GM21381 (cell line): Measurements from ENCODE around the gene STIMATE.

ENCODE experiments used
- ATAC-seq: cut with Tn5 transposase; IDR thresholded peaks from one replicate; pipeline ENCODE4 v1.9.1; 2021; ENCODE audit warnings: mild to moderate bottlenecking, moderate library complexity; ENCODE audit not compliant: unreplicated experiment

Gene STIMATE

DNA sequence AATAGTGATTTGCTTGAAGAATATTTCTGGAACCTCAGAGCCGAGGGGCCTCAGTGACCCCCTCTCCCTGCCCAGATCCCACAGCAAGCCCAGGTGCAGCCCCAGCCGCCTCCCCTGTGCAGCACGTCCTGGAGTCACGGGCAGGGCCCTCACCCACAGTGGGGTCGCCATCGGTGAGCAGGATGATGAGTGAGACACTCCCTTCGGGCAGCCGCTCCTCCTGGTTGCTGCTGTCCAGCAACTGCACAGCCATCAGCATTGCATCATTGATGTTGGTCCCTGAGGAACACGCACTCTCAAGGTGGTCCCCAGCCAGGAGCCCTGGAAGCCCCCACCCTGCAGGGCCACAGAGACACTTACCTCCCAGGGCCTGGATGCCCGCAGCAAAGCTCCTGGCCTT lies 73.3 kb downstream of the STIMATE start:
- no peak for ATAC-seq

DNA sequence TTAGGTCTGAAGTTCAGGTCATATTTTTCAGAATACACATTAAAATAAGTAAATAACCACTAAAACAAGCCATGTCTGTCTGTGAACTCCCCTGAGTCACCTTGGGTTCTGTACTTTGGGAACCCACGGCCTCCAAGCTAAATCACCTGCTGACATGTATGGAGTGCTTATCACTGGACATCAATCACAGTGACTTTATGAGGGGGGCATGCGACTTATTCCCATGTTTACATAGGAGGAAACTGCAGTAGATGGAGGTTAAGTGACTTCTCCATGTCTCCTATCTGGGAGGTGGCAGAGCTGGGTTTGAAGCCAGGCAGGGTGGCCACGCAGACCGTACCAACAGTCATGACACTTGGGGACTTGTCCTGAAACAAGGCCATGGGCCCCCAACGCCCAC lies 75.0 kb downstream of the STIMATE start:
- no peak for ATAC-seq

DNA sequence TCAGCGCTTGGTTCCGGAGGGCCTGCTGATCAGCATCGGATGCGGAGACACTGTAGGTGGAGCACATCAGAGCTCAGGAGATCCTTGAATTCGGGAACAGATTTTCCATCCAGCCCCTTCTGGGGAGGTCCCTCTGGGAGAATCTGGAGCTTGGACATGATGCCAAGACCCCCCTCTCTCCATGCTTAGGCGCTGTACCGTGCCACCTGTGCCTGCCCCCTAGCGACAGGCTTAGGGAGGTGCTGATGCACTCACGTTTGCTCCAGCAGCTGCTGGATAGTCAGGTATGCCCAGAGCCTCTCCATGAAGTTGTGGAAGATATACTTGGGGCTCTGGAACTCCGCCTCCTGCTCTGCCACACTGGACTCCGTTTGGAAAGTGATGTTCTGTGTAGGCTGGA lies 76.6 kb downstream of the STIMATE start:
- no peak for ATAC-seq

DNA sequence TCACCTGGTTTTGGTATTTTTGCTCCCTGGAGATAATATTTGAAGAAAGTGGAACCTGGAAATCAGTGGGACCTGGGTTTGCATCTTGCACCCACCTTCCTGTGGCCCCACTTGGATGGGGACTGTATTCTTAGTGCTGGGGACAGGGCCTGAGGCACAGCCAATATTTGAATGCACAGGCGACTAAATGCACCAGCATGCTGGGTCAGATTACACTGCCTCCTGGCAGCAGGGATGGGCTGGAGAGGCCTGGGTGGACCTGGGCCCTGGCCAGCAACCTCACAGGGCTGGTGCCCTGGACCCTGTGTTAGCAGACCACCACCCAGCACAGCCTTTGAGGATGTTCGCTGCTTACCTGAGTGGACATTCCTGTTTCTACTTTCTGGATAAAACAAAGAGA lies 77.4 kb downstream of the STIMATE start:
- no peak for ATAC-seq

DNA sequence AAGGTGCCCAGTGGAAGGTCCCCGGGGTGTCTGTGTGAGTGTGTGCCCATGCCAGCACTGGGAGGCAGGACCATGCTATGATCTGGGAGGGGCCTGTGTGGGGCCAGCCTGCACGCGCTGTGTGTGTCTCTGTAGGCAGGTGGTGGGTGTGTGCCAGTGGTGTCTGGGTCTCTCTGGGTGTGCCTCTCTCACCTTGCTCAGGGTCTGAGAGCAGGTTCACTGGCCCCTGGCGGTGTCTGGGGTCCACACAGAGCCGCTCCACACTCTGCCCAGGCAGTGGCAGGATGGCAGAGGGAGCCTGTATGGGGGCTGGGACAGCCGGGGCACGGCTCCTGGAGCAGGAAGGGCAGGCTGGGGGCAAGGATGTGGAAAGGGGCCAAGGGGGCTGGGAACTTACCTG lies 79.5 kb downstream of the STIMATE start:
- no peak for ATAC-seq

DNA sequence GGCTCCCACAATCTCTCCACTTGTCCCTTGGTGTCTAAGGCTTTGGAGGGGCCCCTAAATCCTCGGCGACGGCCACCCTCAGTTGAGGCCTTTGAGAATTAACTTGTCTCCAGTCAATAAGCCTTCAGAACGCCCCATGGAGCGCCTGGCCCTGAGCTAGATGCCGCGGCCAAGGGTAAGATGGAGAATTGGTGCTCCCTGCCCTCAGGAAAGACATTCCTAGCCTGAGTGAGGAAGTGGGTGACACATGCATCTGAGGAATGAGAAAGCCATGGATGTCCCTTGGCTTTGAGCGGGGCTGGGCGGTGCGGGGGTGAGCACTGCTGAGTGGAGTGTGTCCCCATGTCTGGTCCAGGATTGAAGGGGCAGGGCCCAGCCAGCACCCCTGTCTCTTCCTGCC lies 80.1 kb downstream of the STIMATE start:
- no peak for ATAC-seq

DNA sequence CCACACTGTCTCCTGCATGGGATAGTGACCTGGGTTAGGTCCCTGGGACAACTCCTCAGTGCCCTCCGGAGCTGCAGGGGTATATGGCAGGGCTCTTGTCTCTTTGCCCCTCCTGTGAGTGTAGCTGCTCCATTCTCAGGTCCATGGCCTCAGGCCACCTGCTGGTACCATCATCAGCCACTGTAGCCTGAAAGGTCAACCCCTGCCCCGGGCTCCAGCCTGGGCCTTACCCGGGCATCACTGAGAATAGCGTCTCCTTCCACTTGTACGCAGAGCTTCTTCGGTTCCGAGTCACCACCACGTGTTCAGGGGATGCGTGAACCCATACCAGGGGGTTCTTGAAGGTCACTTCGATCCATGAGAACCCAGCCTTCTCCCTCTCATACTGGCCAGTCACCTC lies 80.7 kb downstream of the STIMATE start:
- ATAC-seq = no peak

DNA sequence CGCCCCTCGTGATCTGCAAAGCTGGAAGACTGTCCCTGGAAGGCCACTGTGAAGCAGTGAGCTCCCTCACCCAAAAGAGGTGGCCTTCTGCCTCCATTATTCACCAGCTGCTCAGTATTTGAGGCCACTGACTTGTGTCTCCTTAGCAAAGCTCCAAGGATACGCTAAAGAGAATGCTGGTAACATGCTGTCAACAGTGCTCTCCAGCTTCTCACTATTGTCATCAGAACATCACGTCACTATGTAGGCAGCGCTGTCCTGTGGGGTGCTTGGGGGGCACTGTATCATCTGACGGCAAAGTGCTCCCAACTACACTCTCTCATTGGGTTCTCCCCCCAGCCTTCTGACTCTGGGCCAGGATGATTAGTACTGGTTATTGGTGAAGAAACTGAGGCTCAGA lies 81.1 kb downstream of the STIMATE start:
- no peak for ATAC-seq

DNA sequence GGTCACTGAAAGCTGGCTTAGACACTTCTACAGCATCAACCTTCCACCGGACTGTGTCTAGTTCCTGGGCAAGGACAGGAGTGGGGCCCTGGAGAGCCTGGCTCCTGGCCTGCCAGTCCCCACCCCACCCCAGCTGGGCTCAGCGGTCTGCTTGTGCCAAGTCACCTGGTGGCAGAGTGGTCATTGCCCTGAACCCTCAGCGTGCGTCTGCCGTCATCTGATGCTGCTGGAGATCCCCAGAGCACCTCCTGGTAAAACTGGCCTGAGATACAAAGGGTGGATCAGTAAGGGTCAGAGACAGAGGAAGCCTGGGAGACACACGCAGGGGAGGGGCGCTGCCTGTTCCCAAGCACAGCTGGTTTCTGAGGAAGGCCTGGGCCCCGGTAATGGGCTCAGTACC lies 83.5 kb downstream of the STIMATE start:
- no peak for ATAC-seq

DNA sequence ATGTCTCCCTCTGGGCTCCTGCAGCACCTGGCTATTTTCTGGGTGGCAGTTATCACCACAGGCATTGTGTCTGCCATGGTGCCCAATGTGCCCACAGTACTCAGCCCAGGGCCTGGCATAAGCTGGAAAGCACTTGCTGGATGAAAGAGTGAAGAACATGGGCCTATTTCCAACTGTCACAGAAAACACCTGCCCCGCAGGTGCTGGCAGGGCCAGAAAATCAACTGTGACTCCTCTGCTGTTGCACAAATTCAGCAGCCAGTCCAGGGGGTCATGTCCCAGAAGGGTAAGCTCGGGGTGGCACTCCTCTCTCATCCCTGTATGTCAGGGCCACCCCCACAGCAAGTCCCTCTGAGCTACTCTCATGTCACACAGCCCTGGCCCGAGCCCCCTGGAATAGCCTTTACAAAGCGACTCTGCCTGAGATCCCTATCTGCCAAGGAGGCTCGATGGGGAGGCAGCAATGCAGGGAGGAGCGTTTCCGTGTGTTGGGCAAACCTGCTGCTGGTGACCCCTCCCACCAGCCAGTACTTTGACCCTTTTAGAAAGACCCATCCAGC lies 85.8 kb downstream of the STIMATE start:
- no peak for ATAC-seq

DNA sequence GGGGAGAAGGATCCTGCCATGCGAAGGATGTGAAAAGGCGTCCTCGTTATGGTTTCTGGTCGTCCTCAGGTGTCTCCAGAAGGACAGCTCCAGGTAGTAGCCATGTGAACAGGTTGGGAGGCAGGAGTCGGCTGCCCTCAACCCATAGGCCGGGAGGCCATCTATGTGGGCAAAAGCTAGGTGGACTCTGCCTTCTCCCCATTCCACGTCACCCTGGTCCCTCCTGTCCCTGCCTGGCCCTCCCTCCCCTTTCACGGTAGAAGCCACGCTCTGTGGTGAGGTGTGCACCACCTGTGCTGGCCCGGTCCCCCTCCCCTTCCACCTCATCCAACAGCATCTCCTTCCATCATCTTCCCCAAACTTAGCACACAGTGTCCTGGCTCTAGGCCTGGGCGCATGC lies 86.4 kb downstream of the STIMATE start:
- ATAC-seq = no peak

DNA sequence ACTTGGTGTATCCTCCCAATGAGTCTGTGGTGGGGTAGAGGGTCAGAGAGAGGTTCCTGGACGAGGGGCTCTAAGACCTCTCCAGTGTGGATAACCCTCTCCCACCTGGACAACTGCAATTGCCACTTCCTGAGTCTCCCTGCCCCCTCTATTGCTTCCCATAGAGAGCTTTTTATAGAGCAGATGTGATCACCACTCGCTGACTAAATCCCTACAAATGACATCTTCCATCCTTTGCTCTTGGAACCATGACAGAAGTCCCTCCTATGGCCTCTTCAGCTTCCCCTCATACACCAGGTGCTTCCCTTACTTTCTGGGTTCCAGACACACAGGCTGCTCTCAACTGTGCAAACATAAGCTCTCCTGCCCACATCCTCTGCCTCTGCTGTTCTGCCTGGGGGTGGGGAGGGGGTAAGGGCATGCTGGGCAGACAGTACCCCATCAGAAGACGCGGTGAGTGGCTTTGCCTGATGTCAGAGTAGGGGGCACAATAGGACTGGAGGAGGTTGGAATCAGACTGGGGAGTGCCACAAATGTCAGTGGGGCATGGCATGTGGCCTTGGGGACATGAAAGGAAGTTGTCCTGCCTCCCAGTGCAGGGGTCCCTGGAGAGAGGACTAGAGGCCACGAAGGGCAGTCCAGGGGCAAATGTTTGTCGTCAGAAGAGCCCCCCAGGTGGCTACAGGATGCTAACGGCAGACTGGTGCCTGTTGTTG lies 87.5 kb downstream of the STIMATE start:
- no peak for ATAC-seq

DNA sequence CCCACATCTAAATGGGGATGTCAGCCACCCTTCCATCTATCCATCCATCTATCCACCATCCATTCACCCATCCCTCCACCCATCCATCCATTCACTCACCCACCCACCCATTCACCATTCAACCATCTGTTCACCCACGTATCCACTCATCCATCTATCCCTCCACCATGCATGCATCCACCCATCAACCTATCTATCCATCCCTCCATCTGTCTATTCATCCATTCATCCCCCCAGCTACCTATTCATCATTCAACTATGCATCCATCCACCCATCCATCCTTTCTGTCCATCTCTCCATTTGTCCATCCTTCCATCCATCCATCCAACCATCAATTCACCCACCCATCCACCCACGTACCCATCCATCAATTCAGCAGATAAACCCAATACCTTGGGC lies 88.2 kb downstream of the STIMATE start:
- ATAC-seq = no peak

DNA sequence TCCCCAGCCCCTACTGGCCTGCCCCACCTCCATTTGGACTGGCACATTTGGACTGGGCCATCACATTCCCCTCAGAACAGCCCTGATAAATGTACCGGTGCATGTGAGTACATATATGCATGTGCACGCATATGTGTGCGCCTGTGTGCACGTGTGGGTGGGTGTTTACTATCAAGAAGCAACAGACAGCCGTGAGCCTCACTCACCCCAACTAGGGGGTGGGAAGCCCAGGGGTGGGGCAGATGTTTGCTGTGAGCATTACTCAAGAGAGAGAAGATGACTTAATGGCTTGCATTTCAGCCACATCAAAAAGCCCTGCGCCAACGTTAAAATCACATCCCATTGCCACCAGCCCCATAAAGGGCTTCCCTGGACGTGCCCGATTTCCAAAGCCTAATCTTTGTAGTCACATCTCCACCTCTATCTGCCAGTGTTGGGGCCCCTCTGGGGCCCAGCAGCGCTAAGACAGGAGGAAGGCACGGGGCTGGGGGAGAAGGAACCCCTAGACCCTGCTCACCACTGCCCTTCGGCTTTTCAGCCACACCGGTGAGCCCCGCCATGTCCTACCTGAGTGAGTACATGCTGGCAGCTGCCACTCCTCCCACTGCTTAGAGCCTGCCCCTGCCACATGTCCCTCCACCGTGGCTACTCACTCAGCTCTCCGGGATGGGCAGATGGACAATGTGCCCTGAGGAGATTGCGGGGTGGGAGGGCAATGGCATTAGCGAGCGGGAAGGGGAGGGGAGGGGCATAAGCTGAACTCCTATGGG lies 91.9 kb downstream of the STIMATE start:
- ATAC-seq = no peak

DNA sequence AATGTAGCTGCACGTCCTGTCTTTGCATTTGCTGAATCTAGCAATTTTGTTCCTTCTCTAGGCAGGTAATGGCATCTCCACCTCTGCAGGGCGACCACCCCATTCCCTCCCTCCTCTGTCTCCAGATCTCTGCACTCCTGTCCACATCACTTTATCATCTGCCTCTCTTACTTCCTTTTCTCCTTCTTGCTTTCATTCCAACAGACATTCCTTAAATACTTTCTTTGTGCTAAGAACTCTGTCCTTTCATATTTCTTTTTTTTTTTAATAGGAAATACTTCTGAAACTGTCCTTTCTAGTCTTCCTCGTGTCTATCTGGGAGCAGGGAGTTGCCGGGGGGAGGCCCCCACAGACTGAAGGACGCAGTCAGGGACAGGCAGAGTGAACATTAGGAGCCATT lies 95.5 kb downstream of the STIMATE start:
- no peak for ATAC-seq

DNA sequence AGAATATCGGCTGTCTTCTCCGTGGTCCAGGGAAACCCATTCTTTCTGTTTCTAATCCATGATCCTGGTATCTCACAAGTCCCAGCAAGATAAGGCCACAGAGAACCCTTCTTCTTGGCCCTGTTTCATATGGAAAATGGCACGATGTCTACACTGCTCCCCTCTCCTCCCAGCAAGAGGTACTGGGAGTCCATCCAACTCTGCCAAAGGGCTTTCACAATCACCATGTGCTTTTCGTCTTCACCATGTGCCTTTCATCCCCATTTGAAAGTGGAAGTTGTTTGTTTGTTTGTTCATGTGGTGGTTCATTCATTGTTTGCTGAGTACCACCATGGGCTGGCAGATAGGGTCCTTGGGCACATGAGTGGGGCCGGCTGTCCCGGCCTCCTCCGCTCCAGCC lies 97.3 kb downstream of the STIMATE start:
- ATAC-seq = no peak

DNA sequence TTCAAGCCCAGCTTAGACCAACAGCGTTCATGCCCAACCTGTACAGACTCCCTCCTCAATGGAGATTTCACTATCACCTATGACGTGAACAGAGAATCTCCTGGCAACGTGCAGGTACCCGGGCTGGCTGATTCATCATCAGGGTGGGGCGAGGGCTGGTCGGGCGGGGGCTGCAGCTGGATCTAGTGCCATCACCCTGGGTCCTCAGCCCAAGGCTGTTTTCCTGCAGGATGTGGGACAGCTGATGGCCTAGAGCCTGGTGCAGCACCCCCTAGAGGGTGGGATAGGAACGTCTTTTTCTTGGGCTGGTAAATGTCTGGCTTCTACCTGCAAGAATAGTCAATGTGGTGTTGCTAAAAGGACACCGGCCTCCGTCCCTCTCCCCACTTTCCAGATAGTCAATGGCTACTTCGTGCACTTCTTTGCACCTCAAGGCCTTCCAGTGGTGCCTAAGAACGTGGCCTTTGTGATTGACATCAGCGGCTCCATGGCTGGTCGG lies 98.3 kb downstream of the STIMATE start:
- ATAC-seq = no peak

DNA sequence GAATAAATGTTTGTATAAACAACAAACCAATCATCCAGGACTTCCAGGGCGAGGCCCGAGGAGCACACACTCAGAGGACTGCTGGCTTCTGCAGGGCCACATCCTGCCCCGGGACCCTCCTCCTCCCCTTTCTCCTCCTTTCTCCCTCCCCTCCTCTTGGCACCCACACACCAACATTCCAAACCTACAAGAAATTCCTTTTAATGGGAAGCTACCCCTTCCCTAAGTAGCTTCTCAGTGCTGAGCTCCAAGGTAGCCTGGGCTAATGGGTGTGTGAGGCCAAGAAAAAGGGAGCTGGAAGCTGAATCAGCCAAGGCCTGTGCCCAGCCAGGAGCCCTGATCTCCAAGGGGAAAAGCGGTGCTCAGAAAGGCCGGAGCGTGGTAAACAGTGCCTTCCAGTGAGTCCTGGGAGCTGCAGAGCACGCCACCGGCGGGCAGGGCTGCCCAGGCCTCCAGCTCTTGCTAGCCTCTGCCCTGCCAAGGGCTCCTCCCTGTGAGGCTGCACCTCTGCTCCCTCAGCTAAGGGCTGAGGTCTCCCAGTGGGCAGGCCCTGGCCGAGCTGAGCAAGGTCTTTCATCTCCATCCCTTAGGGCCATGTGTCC lies 98.9 kb downstream of the STIMATE start:
- ATAC-seq = no peak

DNA sequence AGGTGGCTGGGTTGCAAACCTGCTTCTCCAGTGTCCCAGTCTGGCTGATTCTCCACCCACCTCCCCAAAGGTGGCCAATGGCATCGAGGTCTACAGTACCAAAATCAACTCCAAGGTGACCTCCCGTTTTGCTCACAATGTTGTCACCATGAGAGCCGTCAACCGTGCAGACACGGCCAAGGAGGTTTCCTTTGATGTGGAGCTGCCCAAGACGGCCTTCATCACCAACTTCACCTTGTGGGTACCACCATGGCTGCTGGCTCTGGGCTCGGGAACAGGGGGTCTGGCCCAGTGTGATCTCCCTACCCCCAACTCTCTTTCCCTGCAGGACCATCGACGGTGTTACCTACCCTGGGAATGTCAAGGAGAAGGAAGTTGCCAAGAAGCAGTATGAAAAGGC lies 100.9 kb downstream of the STIMATE start:
- ATAC-seq = no peak

DNA sequence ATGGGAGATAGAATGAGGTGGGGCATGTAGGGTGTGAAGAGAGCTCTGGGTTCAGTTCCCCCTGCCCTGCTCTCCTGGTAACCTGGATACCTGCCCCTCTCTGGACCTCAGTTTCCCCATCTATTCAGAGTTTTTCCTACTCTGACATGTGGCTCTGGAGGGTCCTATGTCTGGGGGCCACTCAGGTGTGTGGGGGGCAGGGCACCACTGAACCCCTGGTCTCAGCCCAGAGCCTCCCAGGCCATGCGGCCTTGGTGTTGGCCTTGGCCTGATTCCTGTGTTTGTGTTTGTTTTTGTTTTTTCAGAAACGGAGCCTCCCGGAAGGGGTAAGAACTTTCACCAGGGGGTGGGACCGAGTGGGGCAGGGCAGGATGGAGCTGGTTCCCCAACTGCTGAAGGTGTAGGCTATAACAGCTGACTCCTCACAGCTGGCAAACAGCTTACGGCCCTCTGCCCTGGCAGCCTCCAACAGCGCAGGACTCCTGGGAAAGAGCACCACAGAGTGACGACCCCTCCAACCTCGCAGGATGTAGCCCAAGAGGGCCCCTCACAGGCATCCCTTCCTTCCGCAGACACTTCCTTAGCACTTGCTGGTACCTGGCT lies 101.9 kb downstream of the STIMATE start:
- ATAC-seq = no peak

DNA sequence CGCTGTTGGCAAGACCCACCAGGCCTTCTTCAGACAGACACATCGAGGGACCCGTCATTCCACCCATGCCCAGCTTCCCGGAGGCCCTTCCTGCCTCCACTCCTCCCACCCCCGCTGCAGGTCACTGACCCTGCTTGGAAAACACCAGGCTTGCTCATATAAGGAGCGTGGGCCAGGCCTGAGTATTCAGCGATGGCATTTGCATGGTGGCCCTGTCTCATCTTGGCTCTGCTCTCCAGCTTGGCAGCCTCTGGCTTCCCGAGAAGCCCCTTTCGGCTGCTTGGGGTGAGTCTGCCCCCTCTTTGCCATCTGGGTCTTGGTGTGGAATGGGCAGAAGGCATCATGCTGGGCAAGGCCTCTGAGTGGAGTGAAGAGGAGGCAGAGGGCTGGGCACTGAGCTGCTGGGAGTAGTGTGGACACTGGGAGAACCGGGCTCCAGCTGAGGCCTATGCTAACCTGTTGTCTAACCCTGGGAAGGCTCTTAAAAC lies 102.7 kb downstream of the STIMATE start, which contains the start of gene ITIH3:
Gene ITIH3, plus strand, starts transcription at position 185 of the 488 bp plus-strand sequence. Its CDS starts 8 bp downstream, at position 193.
- no peak for ATAC-seq
